GM12865 (cell line): ENCODE data around the gene MACROH2A2.
"Not testable (repeated sequence)": the region's sequence is repeated elsewhere in the genome, so short reads cannot be mapped to it uniquely, and the experiment has no call there.

ENCODE experiments used
- DNase-seq: peaks from one replicate; pipeline ENCODE4 v3.0.0; 2010; ENCODE audit warnings: low read depth
- H3K4me3 ChIP-seq: 2 replicates; pipeline ENCODE4 v1.5.1; 2011; ENCODE audit warnings: mild to moderate bottlenecking, low read depth, low read length, control low read depth
- TF ChIP-seq, protein P1 (sequence below): IDR thresholded peaks from 2 replicates; pipeline ENCODE4 v1.5.1; 2011; ENCODE audit warnings: low read length, control low read depth, low read depth, inconsistent platforms; ENCODE audit not compliant: insufficient read depth; ENCODE audit errors: missing control alignments

MACROH2A2 gene

DNA sequence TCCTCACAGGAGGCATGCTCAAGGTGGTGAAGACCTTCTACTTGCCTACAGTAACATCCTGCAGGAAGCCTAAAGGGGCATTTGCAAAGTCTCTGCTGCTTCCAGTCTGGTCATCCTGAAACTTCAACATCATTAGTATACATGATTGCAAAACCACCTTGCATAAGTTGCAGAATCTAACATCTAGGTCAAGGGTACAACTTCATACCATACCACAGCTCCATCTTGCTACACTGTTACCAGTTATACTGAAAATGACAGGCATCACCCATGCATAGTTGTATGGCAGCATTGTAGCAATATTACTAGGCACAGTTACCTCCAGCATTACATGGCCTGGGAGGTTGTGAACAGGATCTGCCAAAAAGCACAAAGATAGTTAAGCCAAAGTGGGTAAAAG lies 13.7 kb upstream of the MACROH2A2 start:
- TF ChIP-seq, protein P1, sequence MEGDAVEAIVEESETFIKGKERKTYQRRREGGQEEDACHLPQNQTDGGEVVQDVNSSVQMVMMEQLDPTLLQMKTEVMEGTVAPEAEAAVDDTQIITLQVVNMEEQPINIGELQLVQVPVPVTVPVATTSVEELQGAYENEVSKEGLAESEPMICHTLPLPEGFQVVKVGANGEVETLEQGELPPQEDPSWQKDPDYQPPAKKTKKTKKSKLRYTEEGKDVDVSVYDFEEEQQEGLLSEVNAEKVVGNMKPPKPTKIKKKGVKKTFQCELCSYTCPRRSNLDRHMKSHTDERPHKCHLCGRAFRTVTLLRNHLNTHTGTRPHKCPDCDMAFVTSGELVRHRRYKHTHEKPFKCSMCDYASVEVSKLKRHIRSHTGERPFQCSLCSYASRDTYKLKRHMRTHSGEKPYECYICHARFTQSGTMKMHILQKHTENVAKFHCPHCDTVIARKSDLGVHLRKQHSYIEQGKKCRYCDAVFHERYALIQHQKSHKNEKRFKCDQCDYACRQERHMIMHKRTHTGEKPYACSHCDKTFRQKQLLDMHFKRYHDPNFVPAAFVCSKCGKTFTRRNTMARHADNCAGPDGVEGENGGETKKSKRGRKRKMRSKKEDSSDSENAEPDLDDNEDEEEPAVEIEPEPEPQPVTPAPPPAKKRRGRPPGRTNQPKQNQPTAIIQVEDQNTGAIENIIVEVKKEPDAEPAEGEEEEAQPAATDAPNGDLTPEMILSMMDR, result no peak
- DNase-seq, result no peak
- no peak overlapping the region for H3K4me3 ChIP-seq

DNA sequence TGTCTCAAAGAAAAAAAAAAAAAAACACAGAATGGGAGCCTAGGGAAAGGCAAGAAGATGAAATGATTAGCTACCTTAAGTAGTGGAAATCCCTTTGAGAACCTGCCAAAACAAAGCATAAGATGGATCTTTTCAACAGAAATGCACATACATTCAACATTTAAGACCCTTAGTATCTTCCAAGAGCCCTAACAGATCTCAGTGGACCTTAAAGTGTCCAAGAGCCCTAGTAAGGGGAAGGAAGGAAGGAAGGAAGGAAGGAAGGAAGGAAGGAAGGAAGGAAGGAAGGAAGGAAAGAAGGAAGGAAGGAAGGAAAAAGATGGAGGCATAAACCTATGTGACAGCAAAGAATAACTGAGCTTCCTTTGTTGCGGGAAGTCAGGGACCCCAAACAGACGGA lies 11.6 kb upstream of the MACROH2A2 start:
- no peak overlapping the region for H3K4me3 ChIP-seq
- TF ChIP-seq, protein P1, result no peak
- no peak for DNase-seq

DNA sequence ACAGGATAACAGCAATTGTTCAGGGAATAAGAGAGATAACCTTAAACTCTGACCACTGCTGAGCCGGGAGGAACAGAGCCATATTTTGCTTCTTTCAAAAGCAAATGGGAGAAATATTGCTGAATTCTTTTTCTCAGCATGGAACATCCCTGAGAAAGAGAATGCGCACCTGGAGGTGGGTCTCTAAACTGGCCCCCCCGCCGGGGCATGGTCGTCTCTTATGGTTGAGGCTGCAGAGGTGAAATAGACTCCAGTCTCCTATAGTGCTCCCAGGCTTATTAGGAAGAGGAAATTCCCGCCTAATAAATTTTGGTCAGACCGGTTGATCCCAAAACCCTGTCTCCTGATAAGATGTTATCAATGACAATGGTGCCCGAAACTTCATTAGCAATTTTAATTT lies 10.9 kb upstream of the MACROH2A2 start:
- not testable (repeated sequence) for DNase-seq

DNA sequence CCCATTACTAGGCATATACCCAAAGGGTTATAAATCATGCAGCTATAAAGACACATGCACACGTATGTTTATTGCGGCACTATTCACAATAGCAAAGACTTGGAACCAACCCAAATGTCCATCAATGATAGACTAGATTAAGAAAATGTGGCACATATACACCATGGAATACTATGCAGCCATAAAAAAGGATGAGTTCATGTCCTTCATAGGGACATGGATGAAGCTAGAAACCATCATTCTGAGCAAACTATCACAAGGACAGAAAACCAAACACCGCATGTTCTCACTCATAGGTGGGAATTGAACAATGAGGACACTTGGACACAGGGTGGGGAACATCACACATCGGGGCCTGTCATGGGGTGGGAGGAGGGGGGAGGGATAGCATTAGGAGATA lies 5.6 kb upstream of the MACROH2A2 start:
- not testable (repeated sequence) for H3K4me3 ChIP-seq, DNase-seq

More for the DNA sequence above, 10.9 kb upstream of the MACROH2A2 start:
- H3K4me3 ChIP-seq, result not testable (repeated sequence)

DNA sequence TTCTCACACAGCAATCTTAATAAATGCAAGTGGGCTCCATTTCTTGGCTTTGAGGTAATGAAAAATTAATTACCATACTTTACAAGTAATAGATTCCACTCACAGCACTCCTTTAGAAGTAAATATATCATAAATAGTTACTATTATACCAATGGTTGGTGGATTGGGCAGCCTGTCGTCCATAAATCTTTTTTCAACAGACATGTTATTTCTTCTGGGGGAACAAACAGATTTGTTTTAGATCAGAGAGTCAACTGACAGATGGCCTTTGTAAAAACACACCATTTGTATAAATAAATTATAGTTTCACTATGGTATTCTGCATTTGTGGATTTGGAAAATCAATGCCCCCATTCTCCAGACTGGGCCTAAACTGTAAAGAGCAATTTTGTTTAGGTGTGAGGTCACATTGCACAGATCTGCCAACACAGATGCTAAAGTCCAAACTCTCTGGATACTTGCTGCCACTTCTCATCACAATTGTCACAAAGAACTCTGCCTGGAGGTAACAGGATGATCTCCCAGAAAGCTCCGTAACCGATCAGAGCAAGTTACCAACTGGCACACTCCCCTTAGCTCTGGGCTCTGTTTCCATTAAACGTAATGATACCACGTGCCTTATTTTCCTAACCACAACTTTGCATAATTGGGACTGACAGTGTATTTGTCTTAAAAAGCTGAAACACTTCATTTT lies 4.5 kb upstream of the MACROH2A2 start:
- DNase-seq, result no peak
- TF ChIP-seq, protein P1, result no peak
- H3K4me3 ChIP-seq, result no peak overlapping the region

DNA sequence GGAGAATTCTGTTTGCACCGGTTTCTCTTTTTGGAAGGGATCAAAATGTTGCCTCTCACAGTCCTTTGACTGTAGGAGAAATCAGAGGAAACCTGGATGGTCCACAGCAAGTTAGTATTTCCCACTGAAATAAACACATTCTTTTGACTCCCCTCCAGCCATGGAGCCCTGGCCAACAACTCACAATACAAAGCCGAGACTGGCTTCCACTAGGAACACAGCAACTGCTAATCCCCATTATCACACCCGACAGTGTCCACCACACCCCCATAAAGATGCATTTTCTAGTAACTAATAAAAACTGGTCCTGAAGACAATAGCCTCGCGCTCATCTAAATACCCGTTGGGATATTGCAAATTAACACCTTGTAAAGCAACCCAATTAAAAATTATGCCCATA lies 798 bp upstream of the MACROH2A2 start:
- H3K4me3 ChIP-seq, result no peak overlapping the region
- no peak for DNase-seq
- TF ChIP-seq, protein P1, result no peak

DNA sequence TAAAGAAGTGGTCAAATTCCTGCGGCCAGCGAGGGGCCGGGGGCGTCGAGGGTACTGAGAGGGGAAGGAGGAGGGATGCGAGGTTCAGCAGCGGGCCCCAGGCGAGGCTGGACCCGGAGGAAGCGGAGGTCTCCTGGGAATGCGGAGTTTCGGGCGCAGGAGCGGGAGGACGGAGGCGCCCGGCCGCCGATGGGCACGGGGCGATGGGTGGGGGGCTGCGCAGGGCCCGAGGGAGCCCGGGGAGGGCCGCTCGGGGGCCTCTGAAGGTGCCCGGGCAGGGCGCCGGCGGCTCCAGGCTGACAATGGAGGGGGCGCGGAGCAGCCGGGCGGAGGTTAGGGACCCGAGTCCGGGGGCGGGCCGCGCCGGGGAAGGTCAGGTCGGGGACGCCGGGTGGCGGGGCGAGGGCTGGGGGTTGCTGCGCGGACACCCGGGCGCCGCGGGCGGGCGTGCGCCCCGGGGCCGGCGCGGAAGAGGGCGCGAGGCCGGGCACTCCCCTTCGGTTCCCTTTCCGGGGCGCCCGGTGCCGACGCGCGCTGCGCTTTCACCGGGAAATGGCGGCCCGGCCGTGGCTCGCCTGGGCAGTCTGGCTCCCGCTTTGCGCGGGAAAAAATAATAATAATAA lies 683 bp downstream of the MACROH2A2 start:
- H3K4me3 ChIP-seq, result peak overlapping the region; percentile 37
- DNase-seq, result no peak
- TF ChIP-seq, protein P1, result no peak

DNA sequence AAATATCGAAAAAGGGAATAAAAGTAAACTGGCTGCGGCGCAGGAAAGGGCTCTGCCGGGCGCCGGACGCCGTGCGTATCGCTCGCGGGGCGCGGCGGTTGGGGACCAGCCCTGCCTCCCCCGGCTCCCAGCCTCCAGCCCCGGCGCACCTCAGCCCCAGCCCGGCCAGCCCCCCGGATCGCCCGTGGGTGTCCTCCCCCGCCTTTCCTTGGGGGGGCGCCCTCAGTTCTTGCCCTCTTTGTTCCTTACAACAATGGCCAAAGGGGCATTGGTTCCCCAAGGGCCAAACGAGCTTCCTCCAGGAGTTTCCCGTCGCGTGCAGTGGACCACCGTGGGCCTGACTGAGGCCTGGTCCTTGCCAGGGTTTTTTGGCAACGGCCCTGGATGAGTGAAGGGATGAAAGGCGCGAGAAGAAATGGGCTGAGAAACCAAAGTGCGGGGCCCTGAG lies 1.2 kb downstream of the MACROH2A2 start:
- TF ChIP-seq, protein P1, result peak; percentile 9
- DNase-seq, result no peak
- H3K4me3 ChIP-seq, result peak overlapping the region; percentile 11
